DND-41 (cell line): ENCODE data around the gene RANBP17.

Experiments
- ATAC-seq: fragments of 200-7000 bp; cut with Tn5 transposase; 3 replicates; pipeline ENCODE4 v1.9.1; 2021; ENCODE audit warnings: low read depth; ENCODE audit not compliant: insufficient read depth
- DNase-seq: peaks from one replicate; pipeline ENCODE4 v3.0.0-alpha.2; 2020
- H2AFZ ChIP-seq: 2 replicates; pipeline ENCODE4 v1.6.0; 2012; ENCODE audit warnings: low read depth, low read length
- H3K27ac ChIP-seq: 2 replicates; pipeline ENCODE4 v1.5.1; 2012; ENCODE audit warnings: low read length, inconsistent platforms
- H3K27me3 ChIP-seq: fragments of 200-600 bp; sonication (generic); 2 replicates; pipeline ENCODE4 v1.6.0; 2012; ENCODE audit warnings: low read length, mild to moderate bottlenecking, inconsistent platforms; ENCODE audit not compliant: insufficient read depth, poor library complexity
- H3K36me3 ChIP-seq: 2 replicates; pipeline ENCODE4 v1.5.1; 2012; ENCODE audit warnings: low read length, inconsistent platforms; ENCODE audit not compliant: insufficient read depth
- H3K4me1 ChIP-seq: 2 replicates; pipeline ENCODE4 v1.5.1; 2012; ENCODE audit warnings: mild to moderate bottlenecking, low read length; ENCODE audit not compliant: insufficient read depth
- H3K4me2 ChIP-seq: 2 replicates; pipeline ENCODE4 v1.6.0; 2012; ENCODE audit warnings: mild to moderate bottlenecking, moderate library complexity, low read length, inconsistent platforms; ENCODE audit not compliant: insufficient read depth
- H3K4me3 ChIP-seq, 2 experiments: fragments of 200-600 bp in 1 of 2; shearing (Covaris generic) in 1 of 2; 2 replicates each; pipeline ENCODE4 v1.5.1; 2012 to 2016; ENCODE audit warnings: inconsistent platforms in 2 of 2, low read length in 2 of 2, mild to moderate bottlenecking in 2 of 2, low read depth in 1 of 2, moderate library complexity in 1 of 2
- H3K79me2 ChIP-seq: 2 replicates; pipeline ENCODE4 v1.6.0; 2012; ENCODE audit warnings: low read length, inconsistent platforms; ENCODE audit not compliant: insufficient read depth
- H3K9ac ChIP-seq: 2 replicates; pipeline ENCODE4 v1.6.0; 2012; ENCODE audit warnings: low read depth, mild to moderate bottlenecking, inconsistent platforms, low read length, moderate library complexity
- H3K9me3 ChIP-seq: 2 replicates; pipeline ENCODE4 v1.5.1; 2012; ENCODE audit warnings: low read length, moderate library complexity, mild to moderate bottlenecking, inconsistent platforms; ENCODE audit not compliant: insufficient read depth, severe bottlenecking
- H4K20me1 ChIP-seq: 2 replicates; pipeline ENCODE4 v1.6.0; 2012; ENCODE audit warnings: low read length; ENCODE audit not compliant: insufficient read depth
- EZH2 ChIP-seq: IDR thresholded peaks from 3 replicates; pipeline ENCODE4 v1.6.1; 2012; ENCODE audit warnings: borderline replicate concordance, low read depth, mild to moderate bottlenecking, moderate library complexity, low read length, inconsistent platforms; ENCODE audit not compliant: severe bottlenecking
- TF ChIP-seq, protein P1 (sequence below): IDR thresholded peaks from 2 replicates; pipeline ENCODE4 v1.5.1; 2012; ENCODE audit warnings: borderline replicate concordance, low read length, moderate library complexity, mild to moderate bottlenecking; ENCODE audit not compliant: poor library complexity, severe bottlenecking; ENCODE audit errors: extremely low read depth

The RANBP17 gene

DNA sequence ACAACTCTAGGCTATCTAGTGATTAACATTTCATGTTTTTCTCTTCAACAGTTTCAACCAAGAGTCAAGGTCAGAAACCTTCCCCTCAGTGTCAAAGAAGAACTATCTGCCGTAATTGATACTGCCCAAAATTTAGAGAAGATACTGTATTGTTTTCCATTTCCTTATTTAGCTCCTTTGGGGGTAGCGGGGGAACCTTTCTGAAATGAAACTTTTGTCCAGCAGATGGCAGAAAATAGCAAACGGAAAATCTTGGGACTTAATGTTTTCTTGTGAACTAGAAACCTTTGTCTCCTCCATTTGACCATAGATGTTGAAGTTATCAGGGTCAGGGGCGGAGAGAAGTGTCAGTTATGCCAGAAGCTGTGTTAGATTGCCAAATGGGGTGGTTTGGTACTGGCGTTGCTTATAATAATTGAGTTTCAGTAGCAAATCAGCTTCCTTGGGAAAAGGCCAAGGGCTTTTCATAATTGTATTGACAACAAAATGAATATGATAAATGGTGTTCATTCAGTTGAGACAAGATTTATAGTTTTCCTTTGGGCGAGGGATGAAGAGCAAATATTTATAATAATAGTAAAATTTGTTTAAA, 345.5 kb downstream of the RANBP17 start:
- Histone ChIP-seq H3K4me2 (no peak overlapping the region), H3K79me2 (no peaks in the 10 kb centered on the region), H3K4me1 (peaks cover 31% of the 10 kb centered on the region), H3K27ac (peak overlapping the region; percentile 51; the same call in 1 of the 2 replicates), H4K20me1 (no peaks in the 10 kb centered on the region), H3K9me3 (no peaks in the 10 kb centered on the region), H2AFZ (peak overlapping the region; percentile 59), H3K27me3 (no peaks in the 10 kb centered on the region), H3K9ac (no peak overlapping the region), H3K4me3 (no peak overlapping the region), H3K36me3 (no peaks in the 10 kb centered on the region)
- ATAC-seq (peak; percentile 79), DNase-seq (peak; percentile 68)
- TF ChIP-seq, protein P1, sequence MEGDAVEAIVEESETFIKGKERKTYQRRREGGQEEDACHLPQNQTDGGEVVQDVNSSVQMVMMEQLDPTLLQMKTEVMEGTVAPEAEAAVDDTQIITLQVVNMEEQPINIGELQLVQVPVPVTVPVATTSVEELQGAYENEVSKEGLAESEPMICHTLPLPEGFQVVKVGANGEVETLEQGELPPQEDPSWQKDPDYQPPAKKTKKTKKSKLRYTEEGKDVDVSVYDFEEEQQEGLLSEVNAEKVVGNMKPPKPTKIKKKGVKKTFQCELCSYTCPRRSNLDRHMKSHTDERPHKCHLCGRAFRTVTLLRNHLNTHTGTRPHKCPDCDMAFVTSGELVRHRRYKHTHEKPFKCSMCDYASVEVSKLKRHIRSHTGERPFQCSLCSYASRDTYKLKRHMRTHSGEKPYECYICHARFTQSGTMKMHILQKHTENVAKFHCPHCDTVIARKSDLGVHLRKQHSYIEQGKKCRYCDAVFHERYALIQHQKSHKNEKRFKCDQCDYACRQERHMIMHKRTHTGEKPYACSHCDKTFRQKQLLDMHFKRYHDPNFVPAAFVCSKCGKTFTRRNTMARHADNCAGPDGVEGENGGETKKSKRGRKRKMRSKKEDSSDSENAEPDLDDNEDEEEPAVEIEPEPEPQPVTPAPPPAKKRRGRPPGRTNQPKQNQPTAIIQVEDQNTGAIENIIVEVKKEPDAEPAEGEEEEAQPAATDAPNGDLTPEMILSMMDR: peak; percentile 80
- TF ChIP-seq EZH2: no peak

DNA sequence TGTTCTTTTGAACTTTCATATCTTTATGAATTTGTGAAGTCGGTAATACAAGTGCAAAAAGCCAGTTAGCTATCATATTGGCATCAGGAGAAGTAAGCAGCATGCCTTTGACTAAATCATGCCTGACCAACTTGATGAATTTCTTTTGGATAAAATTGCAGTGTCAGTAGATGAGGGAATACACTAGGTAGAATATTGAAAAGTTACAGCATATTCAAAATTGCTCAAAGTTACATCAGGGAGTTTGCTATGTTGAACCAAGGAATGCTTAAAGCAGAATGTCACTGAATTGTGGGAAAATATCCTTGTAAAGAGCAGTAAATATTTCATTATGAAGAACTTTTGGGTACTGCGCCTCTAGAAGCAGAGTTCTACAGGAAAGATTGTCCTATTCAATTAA, 360.1 kb downstream of the RANBP17 start:
- no peak overlapping the region for H3K4me3 ChIP-seq
- no peaks in the 10 kb centered on the region for H3K9me3 ChIP-seq
- H3K4me2 ChIP-seq: no peak overlapping the region
- peaks cover 26% of the 10 kb centered on the region for H3K4me1 ChIP-seq
- ATAC-seq (no peak), DNase-seq (no peak)
- no peaks in the 10 kb centered on the region for H3K79me2 ChIP-seq
- TF ChIP-seq, protein P1: no peak
- TF ChIP-seq EZH2: no peak
- no peak overlapping the region for H3K27ac ChIP-seq
- no peak overlapping the region for H3K9ac ChIP-seq
- H3K36me3 ChIP-seq: no peaks in the 10 kb centered on the region
- no peak overlapping the region for H2AFZ ChIP-seq
- H3K27me3 ChIP-seq: no peaks in the 10 kb centered on the region
- H4K20me1 ChIP-seq: no peaks in the 10 kb centered on the region

DNA sequence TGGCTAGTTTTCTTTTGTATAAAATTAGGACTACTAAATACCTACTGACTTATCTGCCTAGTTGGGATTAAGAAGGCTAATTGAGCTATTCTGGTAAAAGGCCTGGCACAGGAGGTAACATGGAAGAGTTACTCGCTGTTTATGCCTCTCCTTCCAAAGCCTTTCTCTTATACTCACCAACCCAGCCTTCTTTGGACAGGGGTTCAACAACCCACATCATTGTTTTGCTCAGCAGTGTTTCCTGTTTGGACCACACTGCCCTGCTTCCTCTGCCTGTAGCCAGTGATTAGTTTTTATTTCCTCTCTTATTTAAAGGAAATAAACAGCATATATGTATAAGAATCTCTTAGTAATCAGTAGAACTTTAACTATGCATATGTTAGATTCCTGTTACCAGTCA, 362.1 kb downstream of the RANBP17 start:
- Histone ChIP-seq H3K4me1 (peaks cover 26% of the 10 kb centered on the region), H3K79me2 (no peaks in the 10 kb centered on the region), H3K4me3 (no peak overlapping the region), H3K4me2 (no peak overlapping the region), H4K20me1 (no peaks in the 10 kb centered on the region), H3K36me3 (no peaks in the 10 kb centered on the region), H2AFZ (no peak overlapping the region), H3K9me3 (no peaks in the 10 kb centered on the region), H3K27ac (no peak overlapping the region), H3K27me3 (no peaks in the 10 kb centered on the region), H3K9ac (no peak overlapping the region)
- ATAC-seq (peak; percentile 31; the same call in 1 of the 3 replicates), DNase-seq (no peak)
- no peak for TF ChIP-seq EZH2
- TF ChIP-seq, protein P1: no peak
